Measurements from ENCODE around the gene BANP.
"Not testable (repeated sequence)": the region's sequence is repeated elsewhere in the genome, so short reads cannot be mapped to it uniquely, and the experiment has no call there.

The BANP gene

GRCh38 chr16:88026964-88027938 lies 76.0 kb downstream of the BANP start:
- no peak for DNase-seq

- not testable (repeated sequence) for DNase-seq
Measured at GRCh38 chr16:88028177-88028930, 77.1 kb downstream of the BANP start.

- no peak for DNase-seq
Measured at GRCh38 chr16:88030498-88030897, 79.3 kb downstream of the BANP start.

GRCh38 chr16:88030961-88031360 lies 79.7 kb downstream of the BANP start:
- DNase-seq, result not testable (repeated sequence)

- DNase-seq, result not testable (repeated sequence)
Measured at GRCh38 chr16:88033003-88033740, 81.9 kb downstream of the BANP start.

- no peak for DNase-seq
Measured at GRCh38 chr16:88034770-88035169, 83.5 kb downstream of the BANP start.

GRCh38 chr16:88035292-88035691 lies 84.1 kb downstream of the BANP start:
- no peak for DNase-seq

- DNase-seq, result not testable (repeated sequence)
Measured at GRCh38 chr16:88035884-88036639, 84.8 kb downstream of the BANP start.

GRCh38 chr16:88036640-88036996 lies 85.4 kb downstream of the BANP start:
- not testable (repeated sequence) for DNase-seq

- DNase-seq, result not testable (repeated sequence)
Measured at GRCh38 chr16:88037359-88037758, 86.1 kb downstream of the BANP start.

GRCh38 chr16:88037876-88038525 lies 86.8 kb downstream of the BANP start:
- DNase-seq, result not testable (repeated sequence)

- DNase-seq, result not testable (repeated sequence)
Measured at GRCh38 chr16:88038526-88038908, 87.3 kb downstream of the BANP start.

GRCh38 chr16:88039591-88039990 lies 88.4 kb downstream of the BANP start:
- DNase-seq, result no peak

- not testable (repeated sequence) for DNase-seq
Measured at GRCh38 chr16:88040196-88040876, 89.1 kb downstream of the BANP start.

GRCh38 chr16:88040877-88041244 lies 89.6 kb downstream of the BANP start:
- not testable (repeated sequence) for DNase-seq

GRCh38 chr16:88041506-88041905 lies 90.3 kb downstream of the BANP start:
- DNase-seq, result not testable (repeated sequence)

GRCh38 chr16:88041986-88042562 lies 90.8 kb downstream of the BANP start:
- not testable (repeated sequence) for DNase-seq

GRCh38 chr16:88043208-88043910 lies 92.1 kb downstream of the BANP start:
- DNase-seq, result not testable (repeated sequence)
